ENCODE measurements around the gene MSH5. TPM values are rescaled to one million over a fixed set of nuclear protein-coding genes. Genes with fewer than 3 reads are reported as not detected.

MSH5 gene
- total RNA-seq, 1 experiment from 2014 or later, result 22.4 TPM

- Histone ChIP-seq H3K14ac (ENCODE audit: insufficient read depth, low read length) (peak overlapping the region; percentile 80; the same call in 1 of the 2 replicates), H4K91ac (ENCODE audit: insufficient read length, low read depth, low read length) (no peak overlapping the region), H2AFZ (ENCODE audit: low read length) (no peak overlapping the region), H4K8ac (replicated peaks; ENCODE audit: insufficient read length, low read depth, low read length) (no peak overlapping the region), H3K79me2 (ENCODE audit: insufficient read depth, low read length) (no peaks in the 10 kb centered on the region), H3K56ac (ENCODE audit: insufficient read length, low read depth, low read length) (no peak overlapping the region), H3K27me3 (ENCODE audit: insufficient read depth, low read length) (no peaks in the 10 kb centered on the region), H3K23ac (ENCODE audit: insufficient read length, low read depth, low read length) (no peak overlapping the region), H2BK120ac (ENCODE audit: low read depth, low read length, poor library complexity, severe bottlenecking) (no peak overlapping the region), H3K18ac (ENCODE audit: insufficient read length, low read depth, low read length) (peak overlapping the region; percentile 52), H3K4me2 (ENCODE audit: insufficient read depth, insufficient read length, low read length) (peak overlapping the region; percentile 60), H2BK20ac (ENCODE audit: low read depth, low read length, poor library complexity, severe bottlenecking) (no peak overlapping the region), H3K4ac (ENCODE audit: low read depth, low read length) (no peak overlapping the region), H2BK15ac (ENCODE audit: low read depth, low read length) (no peak overlapping the region), H3K79me1 (ENCODE audit: insufficient read depth, low read depth, low read length, poor library complexity, severe bottlenecking) (no peaks in the 10 kb centered on the region), H3K9me3 (ENCODE audit: control insufficient read depth, low read depth, low read length) (no peaks in the 10 kb centered on the region), H3K4me1 (ENCODE audit: insufficient read depth, low read length) (peaks cover 5% of the 10 kb centered on the region; the same call in 1 of the 2 replicates), H3K23me2 (ENCODE audit: insufficient read length, low read depth, low read length, poor library complexity, severe bottlenecking) (peaks cover 12% of the 10 kb centered on the region), H4K20me1 (ENCODE audit: control insufficient read depth, insufficient read depth, insufficient read length) (no peaks in the 10 kb centered on the region), H3K27ac (ENCODE audit: insufficient read length, low read depth, low read length) (no peak overlapping the region), H2AK5ac (ENCODE audit: insufficient read length, low read length) (no peak overlapping the region), H3T11ph (ENCODE audit: low read length) (no peak overlapping the region), H2BK5ac (ENCODE audit: insufficient read length, low read length) (no peak overlapping the region), H4K5ac (ENCODE audit: insufficient read length, low read depth, low read length) (no peak overlapping the region), H3K9ac (ENCODE audit: extremely low read depth, insufficient read length, low read length) (peak overlapping the region; percentile 74), H2BK12ac (ENCODE audit: insufficient read length, low read depth, low read length) (no peak overlapping the region)
- peak overlapping the region; percentile 93 to 98 (median 93) for H3K27ac Mint-ChIP-seq
- DNase-seq, result peak; percentile 95
- H3K27me3 Mint-ChIP-seq (ENCODE audit: low read depth), result no peaks in the 10 kb centered on the region
- no peaks in the 10 kb centered on the region; a peak in 2 of 5 replicates for H3K9me3 Mint-ChIP-seq
- peak; percentile 81 for TF ChIP-seq CTCF (conservative IDR thresholded peaks at IDR 0.05)
- H3K36me3 Mint-ChIP-seq (ENCODE audit: insufficient read depth in 1 of 3, low read depth in 3 of 3), result peaks cover 42 to 76% (median 69%) of the 10 kb centered on the region in 3 experiments
- H3K4me3 Mint-ChIP-seq, result peak overlapping the region; percentile 83 to 98
- peaks cover 23 to 28% of the 10 kb centered on the region in 2 experiments for H3K4me1 Mint-ChIP-seq
- WGBS (ENCODE audit: extremely low coverage, insufficient read length, low lambda C conversion rate), result no CpG with 5 or more reads among the region's 29 CpGs
These were observed 10.3 kb upstream of the MSH5 start for GRCh38 chr6:31729515-31729978.
